ENCODE results near the gene PPP4C. TPM values are rescaled to one million over a fixed set of nuclear protein-coding genes. Genes with fewer than 3 reads are reported as not detected.

Gene PPP4C
- total and polyA plus RNA-seq, 2 of the 8 experiments (the other 6 are each of a cell fraction or from before 2014, with no cell fraction given), result 148 to 298 TPM

- TF ChIP-seq, protein P1, sequence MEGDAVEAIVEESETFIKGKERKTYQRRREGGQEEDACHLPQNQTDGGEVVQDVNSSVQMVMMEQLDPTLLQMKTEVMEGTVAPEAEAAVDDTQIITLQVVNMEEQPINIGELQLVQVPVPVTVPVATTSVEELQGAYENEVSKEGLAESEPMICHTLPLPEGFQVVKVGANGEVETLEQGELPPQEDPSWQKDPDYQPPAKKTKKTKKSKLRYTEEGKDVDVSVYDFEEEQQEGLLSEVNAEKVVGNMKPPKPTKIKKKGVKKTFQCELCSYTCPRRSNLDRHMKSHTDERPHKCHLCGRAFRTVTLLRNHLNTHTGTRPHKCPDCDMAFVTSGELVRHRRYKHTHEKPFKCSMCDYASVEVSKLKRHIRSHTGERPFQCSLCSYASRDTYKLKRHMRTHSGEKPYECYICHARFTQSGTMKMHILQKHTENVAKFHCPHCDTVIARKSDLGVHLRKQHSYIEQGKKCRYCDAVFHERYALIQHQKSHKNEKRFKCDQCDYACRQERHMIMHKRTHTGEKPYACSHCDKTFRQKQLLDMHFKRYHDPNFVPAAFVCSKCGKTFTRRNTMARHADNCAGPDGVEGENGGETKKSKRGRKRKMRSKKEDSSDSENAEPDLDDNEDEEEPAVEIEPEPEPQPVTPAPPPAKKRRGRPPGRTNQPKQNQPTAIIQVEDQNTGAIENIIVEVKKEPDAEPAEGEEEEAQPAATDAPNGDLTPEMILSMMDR (IDR thresholded peaks at IDR 0.05; ENCODE audit: control extremely low read depth in 1 of 3, insufficient read depth in 1 of 3, low read depth in 1 of 3, low read length in 3 of 3), result peak; percentile 34 to 64 (median 40)
- TF ChIP-seq BRCA1 (IDR thresholded peaks at IDR 0.05; ENCODE audit: low read depth, low read length), result no peak
- no peak for TF ChIP-seq KDM4A (IDR thresholded peaks at IDR 0.05; ENCODE audit: low read depth, low read length, severe bottlenecking)
- no peak for TF ChIP-seq CHD1 (IDR thresholded peaks at IDR 0.05; ENCODE audit: low read depth, low read length)
- TF ChIP-seq POLR2A (IDR thresholded peaks at IDR 0.05; ENCODE audit: control extremely low read depth in 1 of 2, low read depth in 2 of 2, low read length in 2 of 2), result 0 out of 3 replicates have a peak, but pooled peaks of 1 of the 2 experiments have one; percentile 32
- TF ChIP-seq RAD21 (IDR thresholded peaks at IDR 0.05 in 1 of 2, conservative IDR thresholded peaks at IDR 0.05 in 1 of 2; ENCODE audit: low read depth in 2 of 2, low read length in 2 of 2), result peak; percentile 36 to 52
- no peak for TF ChIP-seq RXRA (IDR thresholded peaks at IDR 0.05; ENCODE audit: insufficient read depth, low read depth, low read length)
- peak; percentile 51; the same call in 1 of the 2 replicates for TF ChIP-seq SP1 (IDR thresholded peaks at IDR 0.05; ENCODE audit: low read depth, low read length)
- TF ChIP-seq CEBPB (IDR thresholded peaks at IDR 0.05; ENCODE audit: low read depth, low read length), result no peak
- no peak for TF ChIP-seq RNF2 (IDR thresholded peaks at IDR 0.05; ENCODE audit: borderline replicate concordance, low read depth, low read length, missing control alignments, poor library complexity, severe bottlenecking)
- TF ChIP-seq CBX5 (IDR thresholded peaks at IDR 0.05; ENCODE audit: low read depth, low read length), result no peak
Measured at GRCh38 chr16:30068750-30069610, 6.8 kb upstream of the PPP4C start (continued).
